CD14-positive monocyte (primary cell): ENCODE measurements around the gene RGN. TPM values are rescaled to one million over a fixed set of nuclear protein-coding genes. Genes with fewer than 3 reads are reported as not detected.

Experiments
- DNase-seq, 3 donors: peaks; one replicate each; pipeline ENCODE4 v3.0.0-alpha.2; 2011 to 2022
- H2AFZ ChIP-seq: 2 replicates; pipeline ENCODE4 v1.6.0; 2012; ENCODE audit warnings: mild to moderate bottlenecking, low read depth, low read length, inconsistent platforms; ENCODE audit not compliant: insufficient read depth, poor library complexity, severe bottlenecking
- H3K27ac ChIP-seq, 2 donors: 1 replicate in 1 of 2; 2 replicates in 1 of 2; pipeline ENCODE4 v1.5.1; 2012 to 2013; ENCODE audit warnings: low read length in 2 of 2, control low read depth in 1 of 2, inconsistent platforms in 1 of 2, low read depth in 1 of 2, mild to moderate bottlenecking in 1 of 2
- H3K27me3 ChIP-seq, 2 donors: one replicate each; pipeline versions ENCODE4 v1.6.0 to v1.6.1; 2011 to 2013; ENCODE audit warnings: low read length in 2 of 2; ENCODE audit not compliant: control insufficient read depth in 2 of 2, insufficient read depth in 2 of 2
- H3K36me3 ChIP-seq, 2 donors: replicated peaks in 1 of 2; 1 replicate in 1 of 2; 2 replicates in 1 of 2; pipeline versions ENCODE4 v1.5.1 to v1.6.1; 2012 to 2013; ENCODE audit warnings: low read length in 2 of 2, control low read depth in 1 of 2, inconsistent platforms in 1 of 2, mild to moderate bottlenecking in 1 of 2; ENCODE audit not compliant: insufficient read depth in 2 of 2, control insufficient read depth in 1 of 2
- H3K4me1 ChIP-seq, 2 donors: 1 replicate in 1 of 2; 2 replicates in 1 of 2; pipeline versions ENCODE4 v1.5.1 to v1.6.1; 2012 to 2013; ENCODE audit warnings: low read length in 2 of 2, control low read depth in 1 of 2, inconsistent platforms in 1 of 2, mild to moderate bottlenecking in 1 of 2, moderate library complexity in 1 of 2; ENCODE audit not compliant: insufficient read depth in 2 of 2, control insufficient read depth in 1 of 2
- H3K4me2 ChIP-seq: replicated peaks from 2 replicates; pipeline ENCODE3; 2012; ENCODE audit warnings: low read length, moderate library complexity, mild to moderate bottlenecking; ENCODE audit not compliant: poor library complexity, severe bottlenecking; ENCODE audit errors: extremely low read depth
- H3K4me3 ChIP-seq, 3 experiments: fragments of 200-600 bp in 1 of 3; sonication (generic) in 1 of 3; replicated peaks in 1 of 3; 1 replicate in 2 of 3; 2 replicates in 1 of 3; pipeline ENCODE4 v1.5.1; 2011 to 2013; ENCODE audit warnings: low read length in 3 of 3, mild to moderate bottlenecking in 3 of 3, control low read depth in 2 of 3, low read depth in 2 of 3, inconsistent platforms in 1 of 3, moderate library complexity in 1 of 3
- H3K79me2 ChIP-seq: 2 replicates; pipeline ENCODE4 v1.6.0; 2012; ENCODE audit warnings: mild to moderate bottlenecking, control low read depth, inconsistent platforms, low read length, moderate library complexity; ENCODE audit not compliant: insufficient read depth
- H3K9ac ChIP-seq: 2 replicates; pipeline ENCODE4 v1.6.0; 2017; ENCODE audit warnings: low read length, mild to moderate bottlenecking; ENCODE audit not compliant: insufficient read depth, poor library complexity, severe bottlenecking
- H3K9me3 ChIP-seq, 2 donors: replicated peaks in 1 of 2; 1 replicate in 1 of 2; 2 replicates in 1 of 2; pipeline versions ENCODE4 v1.5.1 to v1.6.1; 2012 to 2013; ENCODE audit warnings: low read length in 2 of 2, control low read depth in 1 of 2; ENCODE audit not compliant: control insufficient read depth in 1 of 2, insufficient read depth in 1 of 2
- H4K20me1 ChIP-seq: 2 replicates; pipeline ENCODE4 v1.6.0; 2012; ENCODE audit warnings: mild to moderate bottlenecking, low read length, control low read depth, moderate library complexity; ENCODE audit not compliant: insufficient read depth
- H3K27ac Mint-ChIP-seq, 7 donors: one replicate each; pipeline ENCODE4 v1.8.0; 2020; ENCODE audit warnings: mild to moderate bottlenecking in 7 of 7, mixed read lengths in 7 of 7, moderate library complexity in 6 of 7, inconsistent platforms in 2 of 7
- H3K27me3 Mint-ChIP-seq, 3 donors: one replicate each; pipeline ENCODE4 v1.8.0; 2021 to 2022; ENCODE audit warnings: low read depth in 3 of 3, mild to moderate bottlenecking in 3 of 3, mixed read lengths in 3 of 3, moderate library complexity in 3 of 3, inconsistent platforms in 1 of 3
- H3K36me3 Mint-ChIP-seq, 2 donors: one replicate each; pipeline ENCODE4 v1.8.0; 2020; ENCODE audit warnings: mixed read lengths in 2 of 2, inconsistent platforms in 1 of 2, mild to moderate bottlenecking in 1 of 2
- H3K4me1 Mint-ChIP-seq: one replicate; pipeline ENCODE4 v1.8.0; 2020; ENCODE audit warnings: mild to moderate bottlenecking, mixed read lengths
- H3K4me3 Mint-ChIP-seq, 2 donors: one replicate each; pipeline ENCODE4 v1.8.0; 2020; ENCODE audit warnings: mild to moderate bottlenecking in 2 of 2, mixed read lengths in 2 of 2, moderate library complexity in 1 of 2
- H3K9me3 Mint-ChIP-seq, 7 donors: one replicate each; pipeline ENCODE4 v1.8.0; 2020 to 2022; ENCODE audit warnings: mixed read lengths in 7 of 7, mild to moderate bottlenecking in 6 of 7, moderate library complexity in 6 of 7, inconsistent platforms in 2 of 7
- WGBS: methylation state at CpG from one replicate; pipeline ENCODE4 v1.1.5; 2013; ENCODE audit warnings: missing lambda C conversion rate; ENCODE audit not compliant: insufficient coverage; 5-methylcytosine and 5-hydroxymethylcytosine counted together
- intact Hi-C, 2 donors: fragments of 100-400 bp; cut with micrococcal nuclease; formaldehyde crosslinking; loops; one replicate each; pipeline versions ENCODE4 v1.15.0 to v1.15.1; 2023
- polyA plus RNA-seq, 3 donors: library from polyadenylated mRNA; depleted of rRNA in 1 of 3; unstranded in 2 of 3; stranded (reverse) in 1 of 3; fragments of 300-500 nt in 2 of 3; fragments of >200 nt in 1 of 3; fragmentation: Illumina TruSeq in 2 of 3; gene quantifications; 1 replicate in 2 of 3; 2 replicates in 1 of 3; pipeline ENCODE4 v1.2.3, GENCODE V29; 2012 to 2021
- TF ChIP-seq, protein P1 (sequence below): fragments of 200-600 bp; IDR thresholded peaks from one replicate; pipeline ENCODE4 v1.8.0; 2022; ENCODE audit warnings: antibody characterized with exemption, mild to moderate bottlenecking

RGN gene
- polyA plus RNA-seq, 3 donors: not detected

DNA sequence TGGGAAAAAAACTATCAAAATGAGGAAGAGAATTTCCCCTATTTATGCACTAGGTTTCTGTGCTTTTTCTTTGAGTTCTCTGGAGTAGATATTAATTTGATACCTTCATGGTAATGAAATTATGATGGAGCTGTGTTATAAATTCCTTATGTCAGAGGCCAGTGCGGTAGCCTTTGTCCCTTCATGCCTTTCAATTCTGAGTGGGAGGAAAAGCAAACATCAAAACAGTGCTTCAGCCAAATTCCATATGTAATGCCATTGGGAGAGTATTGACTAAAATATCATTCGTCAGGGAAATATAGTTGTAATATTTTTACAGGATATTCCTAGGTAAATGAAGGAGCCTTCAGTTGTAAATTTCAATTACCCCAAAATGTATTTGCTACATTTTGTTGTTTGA is 17.5 kb upstream of the RGN start:
- Mint-ChIP-seq H3K27me3 (peaks cover 0 to 16% (median 2%) of the 10 kb centered on the region in 3 donors), H3K4me3 (no peak overlapping the region), H3K9me3 (no peaks in the 10 kb centered on the region), H3K4me1 (peaks cover 2% of the 10 kb centered on the region), H3K36me3 (no peaks in the 10 kb centered on the region), H3K27ac (no peak overlapping the region)
- Histone ChIP-seq H3K36me3 (no peaks in the 10 kb centered on the region), H3K27ac (no peak overlapping the region), H3K4me3 (no peak overlapping the region), H3K27me3 (peaks cover 0 to 22% of the 10 kb centered on the region in 2 donors), H2AFZ (no peak overlapping the region), H3K9ac (no peak overlapping the region), H3K9me3 (no peaks in the 10 kb centered on the region), H4K20me1 (no peaks in the 10 kb centered on the region), H3K4me2 (no peak overlapping the region), H3K79me2 (no peaks in the 10 kb centered on the region), H3K4me1 (no peaks in the 10 kb centered on the region)
- intact Hi-C loops: no loop called here
- WGBS: no CpG with 5 or more reads among the region's 2 CpGs
- TF ChIP-seq, protein P1, sequence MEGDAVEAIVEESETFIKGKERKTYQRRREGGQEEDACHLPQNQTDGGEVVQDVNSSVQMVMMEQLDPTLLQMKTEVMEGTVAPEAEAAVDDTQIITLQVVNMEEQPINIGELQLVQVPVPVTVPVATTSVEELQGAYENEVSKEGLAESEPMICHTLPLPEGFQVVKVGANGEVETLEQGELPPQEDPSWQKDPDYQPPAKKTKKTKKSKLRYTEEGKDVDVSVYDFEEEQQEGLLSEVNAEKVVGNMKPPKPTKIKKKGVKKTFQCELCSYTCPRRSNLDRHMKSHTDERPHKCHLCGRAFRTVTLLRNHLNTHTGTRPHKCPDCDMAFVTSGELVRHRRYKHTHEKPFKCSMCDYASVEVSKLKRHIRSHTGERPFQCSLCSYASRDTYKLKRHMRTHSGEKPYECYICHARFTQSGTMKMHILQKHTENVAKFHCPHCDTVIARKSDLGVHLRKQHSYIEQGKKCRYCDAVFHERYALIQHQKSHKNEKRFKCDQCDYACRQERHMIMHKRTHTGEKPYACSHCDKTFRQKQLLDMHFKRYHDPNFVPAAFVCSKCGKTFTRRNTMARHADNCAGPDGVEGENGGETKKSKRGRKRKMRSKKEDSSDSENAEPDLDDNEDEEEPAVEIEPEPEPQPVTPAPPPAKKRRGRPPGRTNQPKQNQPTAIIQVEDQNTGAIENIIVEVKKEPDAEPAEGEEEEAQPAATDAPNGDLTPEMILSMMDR: no peak
- DNase-seq: no peak

DNA sequence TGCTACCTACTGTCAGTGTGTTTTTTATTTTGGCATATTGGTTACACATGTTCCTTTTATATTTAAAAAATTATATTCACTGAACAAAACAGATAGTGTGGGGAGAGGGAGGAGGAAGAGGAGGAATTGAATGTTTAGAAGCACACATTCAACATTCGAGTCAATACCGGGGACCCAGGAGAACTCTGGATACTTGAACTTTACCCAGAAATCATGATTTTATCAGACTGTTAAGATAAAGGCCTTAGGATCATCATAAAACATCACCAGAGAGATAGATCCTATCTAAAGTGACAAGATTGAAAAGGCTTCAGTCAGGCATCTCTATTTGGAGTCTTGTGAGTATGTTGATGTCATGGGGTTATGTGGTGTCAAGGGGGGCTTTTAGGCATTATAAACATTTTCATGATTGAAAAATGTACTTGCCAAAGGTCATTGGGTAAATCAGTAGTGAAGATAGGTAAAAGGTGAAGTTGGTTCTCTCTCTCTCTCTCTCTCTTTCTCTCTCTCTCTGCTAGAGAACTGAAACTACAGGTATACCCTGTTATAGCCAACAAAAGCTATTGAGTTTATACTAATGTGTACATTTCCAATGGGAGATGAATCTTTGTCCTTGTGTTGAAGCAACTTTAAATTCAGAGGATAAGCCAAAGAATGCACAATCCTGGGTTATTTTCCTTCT is 16.9 kb upstream of the RGN start:
- intact Hi-C loops: no loop called here
- H3K4me1 ChIP-seq: no peaks in the 10 kb centered on the region
- H3K9me3 Mint-ChIP-seq: no peaks in the 10 kb centered on the region
- WGBS: no CpG with 5 or more reads among the region's 2 CpGs
- H2AFZ ChIP-seq: no peak overlapping the region
- no peak overlapping the region for H3K4me2 ChIP-seq
- no peak overlapping the region for H3K4me3 Mint-ChIP-seq
- no peaks in the 10 kb centered on the region for H3K9me3 ChIP-seq
- no peak overlapping the region for H3K27ac Mint-ChIP-seq
- H3K36me3 ChIP-seq: no peaks in the 10 kb centered on the region
- H3K4me3 ChIP-seq: no peak overlapping the region
- H3K27me3 Mint-ChIP-seq: peaks cover 0 to 19% (median 2%) of the 10 kb centered on the region in 3 donors
- peaks cover 2% of the 10 kb centered on the region for H3K4me1 Mint-ChIP-seq
- peaks cover 0 to 22% of the 10 kb centered on the region in 2 donors for H3K27me3 ChIP-seq
- H3K27ac ChIP-seq: no peak overlapping the region
- H3K9ac ChIP-seq: no peak overlapping the region
- TF ChIP-seq, protein P1: no peak
- no peaks in the 10 kb centered on the region for H3K79me2 ChIP-seq
- H4K20me1 ChIP-seq: no peaks in the 10 kb centered on the region
- H3K36me3 Mint-ChIP-seq: no peaks in the 10 kb centered on the region
- no peak for DNase-seq
